Measurements from ENCODE around the gene CAPS.

DNA sequence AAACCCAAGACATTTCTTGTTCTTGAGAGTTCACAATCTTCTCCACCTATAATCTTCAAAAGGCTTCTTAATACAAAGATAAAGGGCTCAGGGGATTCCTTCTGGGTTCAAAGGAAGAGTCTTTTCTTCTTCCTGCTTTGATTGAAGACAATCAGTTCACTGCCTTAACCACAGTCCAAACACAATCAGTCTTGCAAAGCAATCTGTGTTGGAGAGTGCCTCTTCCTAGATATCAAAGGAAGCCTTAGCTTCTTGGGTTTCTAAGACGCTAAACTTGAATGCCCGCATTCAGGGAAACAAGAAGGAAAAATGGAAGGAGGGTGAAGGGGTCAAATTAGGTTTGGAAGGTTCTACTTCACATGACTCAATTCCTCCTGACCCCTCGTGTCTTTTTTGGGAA, 36.7 kb downstream of the CAPS start:
- TF ChIP-seq, protein P1, sequence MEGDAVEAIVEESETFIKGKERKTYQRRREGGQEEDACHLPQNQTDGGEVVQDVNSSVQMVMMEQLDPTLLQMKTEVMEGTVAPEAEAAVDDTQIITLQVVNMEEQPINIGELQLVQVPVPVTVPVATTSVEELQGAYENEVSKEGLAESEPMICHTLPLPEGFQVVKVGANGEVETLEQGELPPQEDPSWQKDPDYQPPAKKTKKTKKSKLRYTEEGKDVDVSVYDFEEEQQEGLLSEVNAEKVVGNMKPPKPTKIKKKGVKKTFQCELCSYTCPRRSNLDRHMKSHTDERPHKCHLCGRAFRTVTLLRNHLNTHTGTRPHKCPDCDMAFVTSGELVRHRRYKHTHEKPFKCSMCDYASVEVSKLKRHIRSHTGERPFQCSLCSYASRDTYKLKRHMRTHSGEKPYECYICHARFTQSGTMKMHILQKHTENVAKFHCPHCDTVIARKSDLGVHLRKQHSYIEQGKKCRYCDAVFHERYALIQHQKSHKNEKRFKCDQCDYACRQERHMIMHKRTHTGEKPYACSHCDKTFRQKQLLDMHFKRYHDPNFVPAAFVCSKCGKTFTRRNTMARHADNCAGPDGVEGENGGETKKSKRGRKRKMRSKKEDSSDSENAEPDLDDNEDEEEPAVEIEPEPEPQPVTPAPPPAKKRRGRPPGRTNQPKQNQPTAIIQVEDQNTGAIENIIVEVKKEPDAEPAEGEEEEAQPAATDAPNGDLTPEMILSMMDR (IDR thresholded peaks at IDR 0.05; ENCODE audit: poor library complexity): no peak
- TF ChIP-seq EZH2 (IDR thresholded peaks at IDR 0.05; ENCODE audit: borderline replicate concordance): no peak

Data from hepatocyte (in vitro differentiated cells).